NCI-H526 treated with DMSO at 0.1 percent for 48 hours (cell line): ENCODE results near the gene CBFB.
A peak's percentile ranks its signal among the peaks of the same experiment; 100 is the strongest.
"Not testable (repeated sequence)": the region's sequence is repeated elsewhere in the genome, so short reads cannot be mapped to it uniquely, and the experiment has no call there.

Experiments
- DNase-seq: peaks from one replicate; lab custom pipeline; 2025; lab: John Stamatoyannopoulos, UW

CBFB gene

GRCh38 chr16:67098599-67098998, 69.7 kb downstream of the CBFB start:
- no peak for DNase-seq

- DNase-seq, result no peak
These were observed 71.8 kb downstream of the CBFB start for GRCh38 chr16:67100569-67101310.

- no peak for DNase-seq
These were observed 72.5 kb downstream of the CBFB start for GRCh38 chr16:67101311-67102082.

GRCh38 chr16:67104061-67104460, 75.1 kb downstream of the CBFB start:
- DNase-seq, result no peak

GRCh38 chr16:67104845-67105244, 75.9 kb downstream of the CBFB start:
- DNase-seq, result no peak

GRCh38 chr16:67105246-67105645, 76.3 kb downstream of the CBFB start:
- DNase-seq, result no peak

GRCh38 chr16:67105881-67106280, 76.9 kb downstream of the CBFB start:
- DNase-seq, result no peak

- DNase-seq, result no peak
These were observed 79.5 kb downstream of the CBFB start for GRCh38 chr16:67108489-67108888.

GRCh38 chr16:67108931-67109406, 80.0 kb downstream of the CBFB start:
- no peak for DNase-seq

- DNase-seq, result peak; percentile 73
These were observed 80.6 kb downstream of the CBFB start, which contains the start of gene PHAF1 for GRCh38 chr16:67109407-67110135. PHAF1 (plus strand) TSS chr16:67109941; CDS start chr16:67110176, 235 bp downstream.

GRCh38 chr16:67111951-67112444, 83.0 kb downstream of the CBFB start:
- no peak for DNase-seq

GRCh38 chr16:67112591-67113399, 83.8 kb downstream of the CBFB start:
- DNase-seq, result no peak

- no peak for DNase-seq
These were observed 85.8 kb downstream of the CBFB start for GRCh38 chr16:67114793-67115192.

GRCh38 chr16:67115639-67116038, 86.7 kb downstream of the CBFB start:
- no peak for DNase-seq

GRCh38 chr16:67116388-67117311, 87.7 kb downstream of the CBFB start:
- DNase-seq, result no peak

GRCh38 chr16:67117716-67118115, 88.8 kb downstream of the CBFB start:
- no peak for DNase-seq

- DNase-seq, result no peak
These were observed 91.1 kb downstream of the CBFB start for GRCh38 chr16:67120025-67120424.

- not testable (repeated sequence) for DNase-seq
These were observed 93.8 kb downstream of the CBFB start for GRCh38 chr16:67122799-67123198.

- DNase-seq, result no peak
These were observed 99.5 kb downstream of the CBFB start for GRCh38 chr16:67128417-67128816.

GRCh38 chr16:67128887-67129286, 99.9 kb downstream of the CBFB start:
- DNase-seq, result no peak
